Measurements from ENCODE around the gene CD22. TPM values are rescaled to one million over a fixed set of nuclear protein-coding genes. Genes with fewer than 3 reads are reported as not detected.

The CD22 gene
- 100 to 1,000 TPM in 1 of 4 donors, 10 to 100 TPM in 2, not detected in 1; 10.9 to 207 (median 15.7) TPM for total RNA-seq

- Histone ChIP-seq H3K4me3 (peak within 1 kb of the TSS in 3 of 4 donors; percentile 3 to 43 (median 40)), H3K9me3 (no peaks in the 10 kb centered on the region), H3K4me1 (peaks cover 0 to under 1% (median 0%) of the 10 kb centered on the region in 4 donors), H3K36me3 (no peaks in the 10 kb centered on the region), H3K27ac (peak within 1 kb of the TSS in 2 of 4 donors; percentile 64 to 81), H3K27me3 (no peaks in the 10 kb centered on the region)
- TF ChIP-seq, protein P1, sequence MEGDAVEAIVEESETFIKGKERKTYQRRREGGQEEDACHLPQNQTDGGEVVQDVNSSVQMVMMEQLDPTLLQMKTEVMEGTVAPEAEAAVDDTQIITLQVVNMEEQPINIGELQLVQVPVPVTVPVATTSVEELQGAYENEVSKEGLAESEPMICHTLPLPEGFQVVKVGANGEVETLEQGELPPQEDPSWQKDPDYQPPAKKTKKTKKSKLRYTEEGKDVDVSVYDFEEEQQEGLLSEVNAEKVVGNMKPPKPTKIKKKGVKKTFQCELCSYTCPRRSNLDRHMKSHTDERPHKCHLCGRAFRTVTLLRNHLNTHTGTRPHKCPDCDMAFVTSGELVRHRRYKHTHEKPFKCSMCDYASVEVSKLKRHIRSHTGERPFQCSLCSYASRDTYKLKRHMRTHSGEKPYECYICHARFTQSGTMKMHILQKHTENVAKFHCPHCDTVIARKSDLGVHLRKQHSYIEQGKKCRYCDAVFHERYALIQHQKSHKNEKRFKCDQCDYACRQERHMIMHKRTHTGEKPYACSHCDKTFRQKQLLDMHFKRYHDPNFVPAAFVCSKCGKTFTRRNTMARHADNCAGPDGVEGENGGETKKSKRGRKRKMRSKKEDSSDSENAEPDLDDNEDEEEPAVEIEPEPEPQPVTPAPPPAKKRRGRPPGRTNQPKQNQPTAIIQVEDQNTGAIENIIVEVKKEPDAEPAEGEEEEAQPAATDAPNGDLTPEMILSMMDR (IDR thresholded peaks at IDR 0.05): no peak
- TF ChIP-seq POLR2A (IDR thresholded peaks at IDR 0.05): no peak
- DNase-seq: peak in 2 of 3 donors; percentile 77
Observed at GRCh38 chr19:35328851-35329285, at the start of gene CD22. CD22 (plus strand) TSS chr19:35329187; CDS start chr19:35332041, 2,854 bp downstream.

DNA sequence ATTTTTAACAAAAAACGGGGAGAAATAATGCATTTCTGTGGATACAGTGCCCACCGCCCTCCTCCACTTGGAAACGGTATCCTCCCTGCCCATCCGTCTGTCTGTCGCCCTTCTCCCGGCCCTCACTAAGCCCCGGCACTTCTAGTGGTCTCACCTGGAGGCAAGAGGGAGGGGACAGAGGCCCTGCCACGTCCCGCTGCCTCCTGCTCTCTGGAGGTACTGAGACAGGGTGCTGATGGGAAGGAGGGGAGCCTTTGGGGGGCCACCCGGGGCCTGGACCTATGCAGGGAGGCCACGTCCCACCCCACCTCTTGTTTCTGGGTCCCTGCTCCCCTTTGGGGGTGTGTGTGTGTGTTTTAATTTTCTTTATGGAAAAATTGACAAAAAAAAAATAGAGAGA lies 49.6 kb upstream of the CD22 start:
- H3K27me3 ChIP-seq: no peaks in the 10 kb centered on the region
- no peak for DNase-seq
- TF ChIP-seq, protein P1 (IDR thresholded peaks at IDR 0.05): no peak
- no peak for TF ChIP-seq POLR2A (IDR thresholded peaks at IDR 0.05)
- H3K27ac ChIP-seq: no peak overlapping the region
- no peak overlapping the region for H3K4me3 ChIP-seq
- H3K9me3 ChIP-seq: no peaks in the 10 kb centered on the region
- peaks cover 0 to 6% (median 0%) of the 10 kb centered on the region in 4 donors for H3K4me1 ChIP-seq
- H3K36me3 ChIP-seq: peaks cover 0 to 38% (median 0%) of the 10 kb centered on the region in 3 donors

DNA sequence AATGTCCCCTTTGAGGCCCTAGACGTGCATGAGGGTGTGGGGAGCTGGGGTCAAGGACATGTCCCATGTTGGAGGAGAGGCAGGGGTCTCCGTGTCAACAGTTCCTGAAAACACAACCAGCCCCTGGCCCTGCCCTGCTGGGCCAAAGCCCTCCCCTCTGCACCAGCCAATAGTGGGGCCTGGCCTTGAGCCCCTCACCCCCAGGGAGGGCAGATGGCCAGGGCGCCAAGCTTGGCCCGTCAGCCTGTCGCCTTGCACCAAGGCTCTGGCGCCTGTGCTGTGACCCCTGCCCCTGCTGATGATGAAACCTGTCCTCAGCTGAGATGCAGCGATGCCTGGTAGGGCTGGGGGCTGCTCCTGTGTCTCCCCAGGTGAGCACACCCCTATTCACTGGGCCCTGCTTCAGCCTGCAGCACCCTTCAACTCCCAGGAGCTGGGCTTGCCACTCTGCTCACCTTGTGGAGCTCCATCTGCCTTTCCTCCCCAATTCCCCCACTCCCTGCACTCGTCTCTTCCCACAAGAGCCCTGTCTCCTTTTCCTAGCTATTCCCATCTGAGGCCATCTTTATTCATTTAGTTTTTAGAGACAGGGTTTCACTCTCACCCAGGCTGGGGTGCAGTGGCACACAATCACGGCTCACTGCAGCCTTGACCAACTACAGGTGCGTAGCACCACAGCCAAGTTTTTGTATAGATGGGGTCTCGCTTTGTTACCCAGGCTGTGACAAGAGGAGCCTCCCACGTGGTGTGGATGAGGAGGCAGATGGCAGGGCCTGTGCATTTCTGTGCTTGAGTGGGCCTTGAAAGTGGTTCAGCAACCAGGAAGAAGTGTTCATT lies 48.8 kb upstream of the CD22 start:
- Histone ChIP-seq H3K4me1 (peaks cover 0 to 6% (median 0%) of the 10 kb centered on the region in 4 donors), H3K4me3 (no peak overlapping the region), H3K27me3 (no peaks in the 10 kb centered on the region), H3K27ac (no peak overlapping the region), H3K36me3 (peaks cover 0 to 36% (median 0%) of the 10 kb centered on the region in 3 donors), H3K9me3 (no peaks in the 10 kb centered on the region)
- DNase-seq: no peak
- no peak for TF ChIP-seq POLR2A (IDR thresholded peaks at IDR 0.05)
- TF ChIP-seq, protein P1 (IDR thresholded peaks at IDR 0.05): no peak

DNA sequence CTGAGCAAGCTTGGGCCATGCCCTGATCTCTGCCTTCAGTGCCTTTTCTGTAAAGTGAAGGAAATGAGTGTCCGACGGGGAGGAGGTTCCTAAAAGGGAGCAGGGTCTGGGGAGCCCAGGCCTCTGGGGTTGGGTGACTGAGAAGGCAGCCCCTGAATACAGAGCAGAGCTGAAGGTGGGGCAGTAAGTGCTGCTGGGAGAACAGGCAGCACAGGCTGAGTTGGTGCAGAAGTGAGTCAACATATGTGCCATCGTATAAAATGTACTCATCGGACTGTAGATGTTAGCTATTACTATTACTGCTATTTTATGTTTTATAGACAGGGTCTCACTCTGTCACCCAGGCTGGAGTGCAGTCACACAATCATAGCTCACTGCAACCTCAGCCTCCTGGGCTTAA lies 47.7 kb upstream of the CD22 start:
- TF ChIP-seq, protein P1 (IDR thresholded peaks at IDR 0.05): no peak
- TF ChIP-seq POLR2A (IDR thresholded peaks at IDR 0.05): no peak
- H3K27ac ChIP-seq: no peak overlapping the region

DNA sequence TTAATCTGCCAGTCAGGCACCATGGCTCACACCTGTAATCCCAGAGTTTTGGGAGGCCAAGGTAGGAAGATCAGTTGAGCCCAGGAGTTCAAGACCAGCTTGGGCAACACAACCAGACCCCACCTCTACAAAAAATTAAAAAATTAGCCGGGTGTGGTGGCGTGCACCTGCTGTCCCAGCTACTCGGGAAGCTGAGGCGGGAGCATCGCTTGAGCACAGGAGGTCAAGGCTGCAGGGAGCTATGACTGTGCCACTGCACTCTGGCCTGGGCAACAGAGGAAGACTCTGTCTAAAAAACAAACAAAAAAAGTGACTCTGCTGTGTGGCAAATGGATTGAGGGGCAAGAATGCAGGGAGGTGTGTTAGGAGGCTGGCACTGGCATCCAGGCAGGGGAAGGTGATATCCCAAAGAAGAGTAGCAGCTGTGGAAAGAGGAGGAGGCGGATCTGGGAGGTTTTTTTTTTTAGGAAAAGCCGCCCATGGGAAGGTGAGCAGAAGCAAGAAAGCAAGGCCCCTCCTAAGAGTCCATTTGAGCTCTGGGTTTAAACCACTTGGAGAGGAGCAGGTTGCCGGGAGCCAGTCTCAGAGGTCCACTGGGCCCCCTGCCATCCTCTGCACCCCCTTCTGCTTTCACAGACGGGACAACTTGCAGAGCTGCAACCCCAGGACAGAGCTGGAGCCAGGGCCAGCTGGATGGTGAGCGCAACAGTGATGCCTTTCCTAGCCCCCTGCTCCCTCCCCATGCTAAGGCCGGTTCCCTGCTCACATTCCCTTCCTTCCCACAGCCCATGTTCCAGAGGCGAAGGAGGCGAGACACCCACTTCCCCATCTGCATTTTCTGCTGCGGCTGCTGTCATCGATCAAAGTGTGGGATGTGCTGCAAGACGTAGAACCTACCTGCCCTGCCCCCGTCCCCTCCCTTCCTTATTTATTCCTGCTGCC lies 44.6 kb upstream of the CD22 start:
- Histone ChIP-seq H3K27me3 (no peaks in the 10 kb centered on the region), H3K9me3 (no peaks in the 10 kb centered on the region), H3K4me3 (no peak overlapping the region), H3K4me1 (peaks cover 0 to 6% (median 0%) of the 10 kb centered on the region in 4 donors), H3K27ac (no peak overlapping the region), H3K36me3 (peaks cover 0 to under 1% (median 0%) of the 10 kb centered on the region in 3 donors)
- no peak for DNase-seq
- TF ChIP-seq, protein P1 (IDR thresholded peaks at IDR 0.05): no peak
- TF ChIP-seq POLR2A (IDR thresholded peaks at IDR 0.05): no peak

More for the DNA sequence above, 47.7 kb upstream of the CD22 start:
- Histone ChIP-seq H3K4me3 (no peak overlapping the region), H3K9me3 (no peaks in the 10 kb centered on the region), H3K27me3 (no peaks in the 10 kb centered on the region), H3K36me3 (peaks cover 0 to 32% (median 0%) of the 10 kb centered on the region in 3 donors), H3K4me1 (peaks cover 0 to 6% (median 0%) of the 10 kb centered on the region in 4 donors)
- no peak for DNase-seq
